Ovary (tissue), 3 donors: ENCODE data around the gene B2M.

Experiments used
- CTCF ChIP-seq, 3 donors: fragments of 450-650 bp in 2 of 3; fragments of 200-600 bp in 1 of 3; IDR thresholded peaks; one replicate each; pipeline versions ENCODE4 v1.5.1 to v1.8.0; 2016 to 2022; ENCODE audit warnings: antibody characterized with exemption in 3 of 3, mild to moderate bottlenecking in 1 of 3
- POLR2A ChIP-seq: fragments of 450-650 bp; IDR thresholded peaks from one replicate; pipeline ENCODE4 v1.6.1; 2017; ENCODE audit warnings: antibody characterized with exemption, mild to moderate bottlenecking, moderate library complexity
- donor health status: DM: no; HTN: no; CAD: no.

- TF ChIP-seq CTCF (IDR thresholded peaks at IDR 0.05) (no peak), POLR2A (no peak)
Measured at GRCh38 chr15:44695294-44695693, 16.0 kb upstream of the B2M start.
